GM18951 (cell line): ENCODE results near the gene CTSW.

ENCODE experiments used
- POLR2A ChIP-seq: IDR thresholded peaks from 4 replicates; pipeline ENCODE4 v1.6.1; 2011; ENCODE audit warnings: mild to moderate bottlenecking; ENCODE audit not compliant: insufficient read length, insufficient read depth; ENCODE audit errors: extremely low read depth
- in situ Hi-C: fragments of 300-500 bp; cut with MboI; formaldehyde crosslinking; loops from one replicate; pipeline ENCODE4 v1.12.0; 2022; ENCODE audit warnings: low sequenced_read_pairs, mixed read lengths, inconsistent platforms; ENCODE audit not compliant: unreplicated experiment

The CTSW gene

GRCh38 chr11:65859095-65859811 is 20.4 kb upstream of the CTSW start:
- in situ Hi-C loops = no loop called here
- peak; percentile 96 for TF ChIP-seq POLR2A

- in situ Hi-C loops = no loop called here
- no peak for TF ChIP-seq POLR2A
Observed at GRCh38 chr11:65859812-65860277, 19.8 kb upstream of the CTSW start.

- peak; percentile 81 for TF ChIP-seq POLR2A
- in situ Hi-C loops = no loop called here
Observed at GRCh38 chr11:65860278-65861164, 19.1 kb upstream of the CTSW start, which contains the start of gene MUS81. Gene MUS81, plus strand, starts transcription at chr11:65860433. Its CDS starts 321 bp downstream, at chr11:65860754.

GRCh38 chr11:65861165-65861505 is 18.5 kb upstream of the CTSW start:
- in situ Hi-C loops = no loop called here
- TF ChIP-seq POLR2A = no peak

DNA sequence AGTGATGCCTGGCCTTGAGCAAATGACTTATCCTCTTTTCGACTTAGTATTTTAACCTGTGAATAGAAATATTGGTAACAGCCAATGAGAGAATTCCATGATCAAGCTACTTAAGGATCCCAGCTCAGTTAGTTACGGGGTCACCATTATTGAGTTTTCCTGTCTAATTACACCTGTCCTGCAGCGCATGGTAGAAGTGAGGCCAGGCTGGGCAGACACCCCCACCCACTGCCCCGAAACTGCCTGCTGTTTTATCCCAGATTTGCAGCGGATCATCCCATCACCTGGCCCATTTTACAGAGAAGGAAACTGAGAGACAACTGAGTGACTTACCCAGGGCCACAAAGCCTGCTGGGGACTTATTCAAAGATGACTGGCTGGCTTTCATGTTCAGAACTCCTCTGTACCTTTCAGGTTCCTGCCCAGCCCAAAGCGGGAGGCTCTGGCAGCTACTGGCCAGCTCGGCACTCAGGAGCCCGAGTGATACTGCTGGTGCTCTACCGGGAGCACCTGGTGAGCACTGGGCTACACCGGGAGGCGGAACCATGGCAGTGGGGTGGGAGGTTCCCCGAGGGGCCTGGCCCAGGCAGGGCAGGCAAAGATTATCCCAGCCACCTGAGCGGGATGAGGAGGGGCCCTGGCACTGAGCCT is 18.0 kb upstream of the CTSW start:
- in situ Hi-C loops = no loop called here
- no peak for TF ChIP-seq POLR2A

- TF ChIP-seq POLR2A = no peak
- in situ Hi-C loops = no loop called here
Observed at GRCh38 chr11:65862191-65862735, 17.4 kb upstream of the CTSW start.

GRCh38 chr11:65862941-65863888 is 16.4 kb upstream of the CTSW start:
- TF ChIP-seq POLR2A = no peak
- in situ Hi-C loops = no loop called here

DNA sequence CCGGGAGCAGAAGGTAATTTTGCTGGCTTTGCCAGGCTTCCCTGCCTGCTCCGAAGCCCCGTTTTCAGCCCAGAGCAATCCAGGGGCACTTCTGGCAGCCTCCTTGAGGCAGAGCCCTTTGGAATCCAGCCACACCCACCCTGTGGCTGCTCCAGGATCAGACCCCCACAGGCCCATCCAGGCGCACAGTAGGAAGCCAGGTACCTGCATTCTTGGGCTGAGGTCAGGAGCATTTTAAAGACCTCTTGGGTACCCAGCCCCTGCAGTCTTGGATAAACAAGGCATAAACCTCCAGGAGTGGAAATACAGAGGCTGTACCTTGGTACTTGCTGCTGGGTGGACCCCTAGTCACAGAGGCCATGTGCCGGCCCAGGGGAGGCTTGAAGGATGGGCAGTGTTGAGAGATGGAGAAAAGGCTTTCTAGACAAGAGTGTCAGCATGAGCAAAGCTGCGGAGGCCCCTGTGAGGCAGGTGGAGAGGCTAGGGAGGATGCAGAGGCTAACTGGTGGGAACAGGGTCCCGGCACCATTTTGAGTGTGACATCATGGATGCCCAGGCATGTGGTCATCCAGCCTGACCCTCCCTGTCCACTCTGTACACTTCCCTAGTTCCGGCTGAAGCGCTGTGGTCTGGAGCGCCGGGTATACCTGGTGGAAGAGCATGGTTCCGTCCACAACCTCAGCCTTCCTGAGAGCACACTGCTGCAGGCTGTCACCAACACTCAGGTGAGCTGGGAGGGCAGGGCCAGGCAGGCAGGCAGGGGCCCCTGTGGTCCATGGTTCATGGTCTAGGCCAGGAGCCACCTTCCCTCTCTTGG is 15.5 kb upstream of the CTSW start:
- in situ Hi-C loops = no loop called here
- TF ChIP-seq POLR2A = no peak

GRCh38 chr11:65864706-65865471 is 14.7 kb upstream of the CTSW start:
- in situ Hi-C loops = no loop called here
- no peak for TF ChIP-seq POLR2A

DNA sequence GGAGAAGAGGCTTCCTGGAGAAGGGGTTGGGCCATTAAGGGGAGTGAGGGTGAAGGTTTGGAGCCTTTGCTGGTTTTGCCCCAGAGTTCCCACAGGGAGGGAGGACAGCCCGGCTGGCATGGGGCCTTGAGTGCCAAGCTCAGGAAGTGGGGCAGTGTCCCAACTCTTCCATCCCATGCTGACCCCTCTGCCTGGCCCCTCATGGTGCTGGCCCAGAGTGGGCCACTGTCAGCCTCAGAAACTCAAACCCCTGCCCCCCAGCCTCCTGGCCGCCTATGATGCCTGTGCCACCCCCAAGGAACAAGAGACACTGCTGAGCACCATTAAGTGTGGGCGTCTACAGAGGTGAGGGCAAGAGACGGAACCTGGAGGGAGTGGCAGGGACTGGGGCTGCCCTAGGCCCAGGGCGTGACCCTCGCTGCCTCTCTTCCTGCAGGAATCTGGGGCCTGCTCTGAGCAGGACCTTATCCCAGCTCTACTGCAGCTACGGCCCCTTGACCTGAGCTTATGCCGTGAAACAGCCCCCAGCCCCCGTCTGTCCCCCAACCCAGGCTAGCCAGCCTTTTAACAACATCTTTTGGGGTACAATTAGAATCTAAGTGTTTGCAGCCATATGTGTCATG is 14.0 kb upstream of the CTSW start:
- in situ Hi-C loops = no loop called here

More for the DNA sequence above, 14.0 kb upstream of the CTSW start:
- TF ChIP-seq POLR2A = no peak
